Urothelium cell line (cell line): ENCODE results near the gene CLCA4.
"Not testable (repeated sequence)": the region's sequence is repeated elsewhere in the genome, so short reads cannot be mapped to it uniquely, and the experiment has no call there.

Experiments used
- DNase-seq: peaks from one replicate; pipeline ENCODE4 v3.0.0; 2011; ENCODE audit warnings: low spot score, mixed read lengths
- FAIRE-seq: peaks from 2 replicates; lab custom pipeline; 2011; peaks lifted over from hg19 to GRCh38; lab: Jason Lieb, UNC

Gene CLCA4

DNA sequence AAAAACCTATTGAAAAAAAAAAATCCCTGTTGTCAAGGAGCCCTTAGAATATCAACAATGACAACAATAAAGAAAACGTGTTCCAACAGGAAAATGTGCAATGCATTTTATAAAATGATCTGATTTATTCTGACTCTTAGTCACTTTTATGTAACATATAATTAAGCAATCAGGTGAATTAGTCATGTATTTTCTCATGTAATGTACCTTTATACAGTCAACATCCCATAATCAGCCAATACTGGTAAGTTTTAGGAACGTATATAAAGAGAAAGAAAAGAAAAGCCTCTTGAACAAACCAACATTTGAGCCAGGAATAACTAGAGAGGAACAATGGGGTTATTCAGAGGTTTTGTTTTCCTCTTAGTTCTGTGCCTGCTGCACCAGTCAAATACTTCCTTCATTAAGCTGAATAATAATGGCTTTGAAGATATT lies at the start of gene CLCA4:
CLCA4 (plus strand) TSS at position 292 of the 435 bp plus-strand sequence; CDS start at position 334, 42 bp downstream.
- FAIRE-seq: no peak

DNA sequence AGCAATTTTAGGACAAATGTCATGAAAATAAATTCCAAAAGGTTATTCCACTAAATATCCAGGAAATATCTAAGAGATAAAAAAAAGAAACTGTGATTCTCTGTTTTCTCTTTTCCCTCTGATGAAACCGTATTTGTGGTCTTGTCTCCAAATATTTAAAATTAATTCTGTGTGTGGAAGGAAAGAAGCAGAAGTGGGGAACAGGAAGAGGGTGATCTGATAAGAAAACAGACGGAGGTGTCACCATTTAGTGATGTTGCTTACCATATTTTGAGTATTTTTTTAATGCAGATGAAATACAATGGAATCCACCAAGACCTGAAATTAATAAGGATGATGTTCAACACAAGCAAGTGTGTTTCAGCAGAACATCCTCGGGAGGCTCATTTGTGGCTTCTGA lies 48.6 kb upstream of the CLCA4 start:
- FAIRE-seq (no peak), DNase-seq (no peak)

More for the DNA sequence above, at the start of gene CLCA4:
- no peak for DNase-seq

DNA sequence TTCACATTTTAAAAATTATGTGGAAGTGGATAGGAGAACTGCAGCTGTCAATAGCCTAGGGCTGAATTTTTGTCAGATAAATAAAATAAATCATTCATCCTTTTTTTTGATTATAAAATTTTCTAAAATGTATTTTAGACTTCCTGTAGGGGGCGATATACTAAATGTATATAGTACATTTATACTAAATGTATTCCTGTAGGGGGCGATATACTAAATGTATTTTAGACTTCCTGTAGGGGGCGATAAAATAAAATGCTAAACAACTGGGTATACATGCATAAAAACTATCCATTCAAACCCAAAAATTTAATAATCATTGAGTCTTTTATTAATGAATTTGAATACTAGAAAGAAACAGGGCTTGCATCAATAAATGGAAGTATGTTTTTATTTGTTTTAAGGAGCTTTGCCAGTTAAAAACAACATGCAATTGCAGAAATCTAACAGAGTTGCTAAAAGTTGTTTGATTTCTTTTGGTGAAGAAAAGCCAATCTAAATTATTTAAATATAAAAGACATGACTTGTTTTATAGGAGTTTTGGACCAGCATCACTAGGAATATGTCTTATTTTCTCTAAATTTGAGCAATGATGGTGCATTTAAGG lies 46.8 kb upstream of the CLCA4 start:
- DNase-seq: no peak
- FAIRE-seq: no peak

DNA sequence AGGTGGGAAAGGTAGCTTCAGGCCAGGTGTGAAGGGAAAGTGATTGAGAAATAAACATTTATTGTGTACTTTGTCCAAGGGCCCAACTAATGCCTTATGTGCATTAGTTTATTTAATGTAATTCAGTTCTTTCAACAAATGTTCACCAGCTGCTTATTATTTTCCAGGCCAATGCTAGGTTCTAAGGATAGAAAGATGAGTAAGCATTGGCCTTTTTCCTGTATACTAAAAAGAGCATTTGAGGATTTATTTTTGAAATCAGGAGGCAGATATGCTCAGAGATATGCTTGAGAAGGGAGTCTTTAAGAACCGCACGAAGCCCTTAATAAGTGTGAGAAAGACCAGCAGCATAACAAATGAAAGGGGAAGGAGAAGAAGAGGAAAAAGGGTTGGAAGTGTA lies 46.2 kb upstream of the CLCA4 start:
- FAIRE-seq (no peak), DNase-seq (no peak)

DNA sequence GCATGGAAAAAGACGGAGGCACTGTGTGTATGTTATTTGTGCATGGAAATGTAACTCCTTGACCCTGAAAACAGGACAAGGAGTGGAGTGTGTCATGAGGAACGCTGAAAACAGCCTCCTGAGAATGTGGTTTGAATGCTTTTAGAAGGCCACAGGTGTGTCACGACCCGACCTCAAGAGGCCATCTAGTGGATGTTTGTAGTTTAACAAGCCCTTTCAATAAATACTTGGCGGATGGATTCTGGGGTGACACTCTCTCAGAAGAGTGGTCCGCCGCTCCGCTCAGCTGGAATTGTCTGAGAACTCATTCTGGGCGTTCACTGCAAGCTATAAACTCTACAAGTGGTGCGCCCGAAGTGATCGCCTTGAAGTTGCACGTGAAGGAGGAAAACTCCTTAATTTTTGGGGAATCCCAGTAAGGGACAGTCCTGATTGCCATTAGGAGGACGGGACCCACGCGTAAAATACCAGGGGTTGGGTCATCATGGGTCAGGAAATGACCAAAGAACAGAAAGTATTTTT lies 44.7 kb upstream of the CLCA4 start:
- peak; percentile 32 for DNase-seq
- FAIRE-seq: not testable (repeated sequence)

GRCh38 chr1:86502721-86503405 lies 44.0 kb upstream of the CLCA4 start:
- FAIRE-seq (no peak), DNase-seq (peak; percentile 26)

DNA sequence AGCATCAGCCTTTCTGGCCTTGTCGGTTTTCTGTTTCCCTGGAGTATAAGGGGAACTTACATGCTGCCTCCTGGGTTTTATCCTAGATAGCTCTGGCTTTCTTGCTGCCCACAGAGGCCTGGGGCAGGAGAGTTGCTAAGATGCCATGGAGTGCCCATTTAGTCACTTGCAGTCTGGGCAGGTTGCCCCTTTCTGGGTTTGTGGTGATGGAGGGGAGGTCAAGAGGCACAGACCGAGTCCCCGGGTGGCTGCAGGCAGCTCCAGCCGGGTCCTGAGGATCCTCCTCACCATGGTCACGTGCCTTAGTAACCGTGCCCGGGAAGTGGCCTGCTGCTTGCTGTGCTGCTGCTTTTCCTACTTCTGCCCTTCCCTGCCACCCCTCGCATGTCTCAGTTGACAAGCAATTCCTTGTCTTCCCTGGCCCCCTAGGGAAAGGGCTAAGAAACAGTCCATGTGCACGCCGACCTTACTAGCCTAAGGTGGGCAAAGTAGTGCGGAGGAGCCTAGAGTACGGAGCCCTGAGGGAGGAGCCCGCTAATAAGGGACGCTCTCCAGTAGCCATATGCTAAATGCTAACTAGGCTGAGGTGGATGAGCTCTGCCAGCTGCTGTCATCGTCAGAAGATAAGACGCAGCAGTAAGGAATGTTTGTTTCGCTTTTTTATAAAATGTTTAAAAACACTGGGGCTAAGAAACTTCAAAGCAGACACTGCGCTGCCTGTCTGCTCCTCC lies 43.3 kb upstream of the CLCA4 start:
- DNase-seq: no peak
- no peak for FAIRE-seq

GRCh38 chr1:86504137-86504479 lies 42.8 kb upstream of the CLCA4 start:
- DNase-seq (no peak), FAIRE-seq (no peak)

DNA sequence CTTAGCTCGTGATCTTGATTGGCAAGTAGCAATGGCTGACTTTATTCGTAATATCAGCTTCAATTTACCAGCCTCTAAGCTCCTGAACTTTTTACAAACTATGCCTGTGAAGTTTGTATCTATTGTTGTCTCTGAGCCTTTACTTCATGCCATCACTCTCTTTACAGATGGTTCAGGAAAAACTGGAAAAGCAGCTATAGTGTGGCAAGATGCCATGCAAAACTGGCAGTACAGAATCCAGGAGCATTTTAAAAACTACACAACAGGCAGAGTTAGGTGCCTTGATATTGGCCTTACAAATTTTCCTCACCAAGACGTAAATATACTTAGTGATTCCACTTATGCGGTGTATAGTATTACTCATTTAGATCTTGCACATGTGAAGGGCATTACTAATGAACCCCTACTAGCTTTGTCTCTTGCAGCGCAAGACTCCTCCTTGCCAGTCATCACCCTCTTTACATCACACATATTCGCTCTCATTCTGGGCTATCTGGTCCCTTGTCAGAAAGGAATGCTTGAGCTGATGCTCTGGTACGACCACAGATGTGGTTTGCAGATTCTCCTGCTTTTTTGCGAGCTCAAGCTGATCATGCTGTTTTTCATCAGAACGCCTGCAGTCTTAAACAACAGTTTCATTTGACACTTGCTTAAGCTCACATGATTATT lies 41.8 kb upstream of the CLCA4 start:
- FAIRE-seq: no peak

GRCh38 chr1:86505564-86505902 lies 41.3 kb upstream of the CLCA4 start:
- FAIRE-seq: no peak
- no peak for DNase-seq

More for the DNA sequence above, 41.8 kb upstream of the CLCA4 start:
- no peak for DNase-seq

- no peak for FAIRE-seq
- DNase-seq: no peak
These were observed 38.8 kb upstream of the CLCA4 start for GRCh38 chr1:86507935-86508582.

DNA sequence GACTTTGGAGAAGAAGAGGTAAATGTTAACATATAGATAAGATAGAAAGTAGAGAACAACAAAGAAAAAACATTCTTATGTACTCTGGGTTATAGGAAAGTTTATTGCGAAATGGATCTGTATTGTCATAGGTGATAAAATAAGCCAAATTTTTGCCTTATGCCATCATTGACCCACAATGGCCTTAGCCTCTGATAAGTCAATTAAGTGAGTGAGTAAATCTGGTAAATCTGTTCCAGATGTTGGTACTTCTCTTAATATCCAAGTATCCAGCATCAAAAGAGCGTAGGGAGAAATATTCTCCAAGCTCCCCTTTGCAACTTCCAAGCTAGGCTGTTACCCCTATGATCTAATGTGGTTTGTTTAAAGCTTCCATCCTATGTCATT lies 38.3 kb upstream of the CLCA4 start:
- no peak for FAIRE-seq
- no peak for DNase-seq

DNA sequence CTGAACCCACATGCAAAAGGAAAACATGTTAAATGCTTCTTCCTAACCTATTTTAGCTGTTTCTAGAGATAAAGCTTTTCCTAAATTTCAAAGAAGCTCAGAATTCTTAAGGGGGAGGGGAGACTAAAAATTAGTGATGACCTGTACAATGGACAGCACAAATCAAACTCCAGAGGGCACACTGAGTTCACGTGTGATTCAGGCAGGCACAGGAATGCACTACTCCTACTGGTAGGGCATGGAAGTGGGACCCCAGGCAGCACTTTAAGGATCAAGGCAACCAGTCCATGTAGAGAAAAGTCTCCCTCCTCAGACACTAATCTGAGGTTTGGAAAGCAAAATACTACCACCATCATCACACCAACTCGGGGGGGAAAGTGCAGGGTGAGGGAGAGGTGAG lies 31.3 kb upstream of the CLCA4 start:
- DNase-seq (peak; percentile 41), FAIRE-seq (no peak)

DNA sequence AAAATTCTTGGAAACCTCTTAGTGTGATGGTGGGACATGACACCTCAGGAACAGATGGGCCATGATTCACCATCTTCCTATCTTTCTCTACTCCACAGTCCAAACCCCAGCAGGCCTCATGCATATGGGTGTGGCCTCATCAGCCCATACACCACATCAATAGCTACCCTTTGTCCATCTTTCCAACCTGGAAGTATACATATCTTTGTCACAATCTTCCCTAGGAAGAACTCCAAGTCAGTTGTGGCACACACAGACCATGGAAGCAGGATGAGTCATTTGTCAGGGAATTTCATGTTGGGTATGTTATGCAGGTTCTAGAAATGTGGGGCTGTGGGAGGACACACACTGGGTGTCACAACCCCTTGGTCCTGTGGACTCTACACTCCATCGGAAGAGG lies 30.5 kb upstream of the CLCA4 start:
- no peak for DNase-seq
- FAIRE-seq: no peak

- no peak for FAIRE-seq
These were observed 29.5 kb upstream of the CLCA4 start for GRCh38 chr1:86517336-86517735.

GRCh38 chr1:86520789-86521521 lies 25.9 kb upstream of the CLCA4 start:
- no peak for FAIRE-seq
- DNase-seq: no peak

More at GRCh38 chr1:86517336-86517735, 29.5 kb upstream of the CLCA4 start:
- DNase-seq: peak; percentile 21

DNA sequence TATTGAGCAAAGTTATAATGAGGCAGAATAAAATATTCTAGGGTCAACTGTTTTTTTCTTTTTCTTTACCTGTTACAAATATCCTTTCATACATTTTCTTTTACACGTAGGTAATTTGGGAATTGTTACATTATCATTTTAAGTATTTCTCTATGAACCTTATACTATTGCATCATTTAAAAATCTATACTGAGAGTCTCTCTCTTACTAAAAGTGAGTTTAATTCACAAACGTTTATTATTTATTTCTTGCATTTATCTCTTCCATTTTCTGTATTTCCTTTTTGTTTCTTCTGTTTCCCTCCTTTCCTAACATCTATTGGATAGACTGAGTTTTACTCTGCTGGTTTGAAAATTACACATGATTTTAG lies 25.4 kb upstream of the CLCA4 start:
- FAIRE-seq (no peak), DNase-seq (no peak)

GRCh38 chr1:86522240-86522639 lies 24.6 kb upstream of the CLCA4 start:
- DNase-seq (no peak), FAIRE-seq (peak; percentile 40)

GRCh38 chr1:86523670-86524354 lies 23.1 kb upstream of the CLCA4 start:
- no peak for DNase-seq
- no peak for FAIRE-seq

GRCh38 chr1:86527306-86527705 lies 19.6 kb upstream of the CLCA4 start:
- FAIRE-seq: no peak

More at GRCh38 chr1:86527306-86527705, 19.6 kb upstream of the CLCA4 start:
- no peak for DNase-seq
